SK-N-SH treated with all-trans-retinoic acid at 6 μM for 48 hours (cell line): Measurements from ENCODE around the gene ARHGAP28.

ENCODE experiments used
- ATAC-seq: fragments of 200-7000 bp; cut with Tn5 transposase; 3 replicates; pipeline ENCODE4 v1.9.1; 2020; ENCODE audit warnings: mild to moderate bottlenecking, moderate library complexity
- ARNTL ChIP-seq: fragments of 450-650 bp; formaldehyde crosslinking; IDR thresholded peaks from 2 replicates; pipeline ENCODE4 v1.5.0; 2020; ENCODE audit warnings: low read depth, mild to moderate bottlenecking, moderate library complexity, borderline replicate concordance
- CREB5 ChIP-seq: fragments of 250-450 bp; sonication (Bioruptor Pico); IDR thresholded peaks from 2 replicates; pipeline ENCODE4 v1.5.1; 2020; ENCODE audit warnings: low read depth, mild to moderate bottlenecking, moderate library complexity
- CSDC2 ChIP-seq: fragments of 250-450 bp; sonication (Bioruptor Pico); IDR thresholded peaks from 2 replicates; pipeline ENCODE4 v1.5.0; 2020; ENCODE audit warnings: mild to moderate bottlenecking, moderate library complexity
- CSRNP3 ChIP-seq: fragments of 250-450 bp; sonication (Bioruptor Pico); IDR thresholded peaks from 2 replicates; pipeline ENCODE4 v1.5.1; 2021; ENCODE audit warnings: mild to moderate bottlenecking, moderate library complexity
- ESRRG ChIP-seq: fragments of 250-450 bp; sonication (Bioruptor Pico); IDR thresholded peaks from 2 replicates; pipeline ENCODE4 v1.6.1; 2021; ENCODE audit warnings: mild to moderate bottlenecking
- GLIS3 ChIP-seq: fragments of 250-450 bp; sonication (Bioruptor Pico); IDR thresholded peaks from 2 replicates; pipeline ENCODE4 v1.5.0; 2020; ENCODE audit warnings: mild to moderate bottlenecking, moderate library complexity
- ISL1 ChIP-seq: fragments of 250-450 bp; sonication (Bioruptor Pico); IDR thresholded peaks from 2 replicates; pipeline ENCODE4 v2.1.2; 2022; ENCODE audit warnings: mild to moderate bottlenecking, moderate library complexity
- OSR1 ChIP-seq: fragments of 250-450 bp; sonication (Bioruptor Pico); IDR thresholded peaks from 2 replicates; pipeline ENCODE4 v1.8.0; 2022; ENCODE audit warnings: moderate library complexity, mild to moderate bottlenecking, inconsistent platforms
- PATZ1 ChIP-seq: fragments of 250-450 bp; sonication (Bioruptor Pico); IDR thresholded peaks from 2 replicates; pipeline ENCODE4 v1.8.0; 2020; ENCODE audit warnings: mild to moderate bottlenecking, moderate library complexity, borderline replicate concordance
- POU6F1 ChIP-seq: fragments of 250-450 bp; sonication (Bioruptor Pico); IDR thresholded peaks from 2 replicates; pipeline ENCODE4 v1.8.0; 2021; ENCODE audit warnings: low read depth, mild to moderate bottlenecking, moderate library complexity, borderline replicate concordance
- PPARA ChIP-seq: fragments of 250-450 bp; sonication (Bioruptor Pico); IDR thresholded peaks from 2 replicates; pipeline ENCODE4 v1.5.0; 2020; ENCODE audit warnings: mild to moderate bottlenecking, borderline replicate concordance
- RARB ChIP-seq: fragments of 250-450 bp; sonication (Bioruptor Pico); IDR thresholded peaks from 2 replicates; pipeline ENCODE4 v1.8.0; 2021; ENCODE audit warnings: mild to moderate bottlenecking, moderate library complexity
- SNAI2 ChIP-seq: fragments of 250-450 bp; sonication (Bioruptor Pico); IDR thresholded peaks from 2 replicates; pipeline ENCODE4 v1.5.0; 2020; ENCODE audit warnings: mild to moderate bottlenecking, moderate library complexity
- TCF4 ChIP-seq: fragments of 250-450 bp; sonication (Bioruptor Pico); IDR thresholded peaks from 2 replicates; pipeline ENCODE4 v1.8.0; 2021; ENCODE audit warnings: mild to moderate bottlenecking, moderate library complexity, borderline replicate concordance
- TOX ChIP-seq: fragments of 250-450 bp; sonication (Bioruptor Pico); IDR thresholded peaks from 2 replicates; pipeline ENCODE4 v1.8.0; 2021; ENCODE audit warnings: mild to moderate bottlenecking, moderate library complexity, borderline replicate concordance
- TSHZ2 ChIP-seq: fragments of 250-450 bp; sonication (Bioruptor Pico); IDR thresholded peaks from 2 replicates; pipeline ENCODE4 v1.5.0; 2020; ENCODE audit warnings: mild to moderate bottlenecking, moderate library complexity
- ZC3H10 ChIP-seq: fragments of 250-450 bp; sonication (Bioruptor Pico); IDR thresholded peaks from 2 replicates; pipeline ENCODE4 v1.5.1; 2021; ENCODE audit warnings: mild to moderate bottlenecking, moderate library complexity
- ZFP3 ChIP-seq: fragments of 250-450 bp; sonication (Bioruptor Pico); IDR thresholded peaks from 2 replicates; pipeline ENCODE4 v1.5.0; 2020; ENCODE audit warnings: mild to moderate bottlenecking, moderate library complexity
- ZFP30 ChIP-seq: fragments of 450-650 bp; formaldehyde crosslinking; IDR thresholded peaks from 2 replicates; pipeline ENCODE4 v1.5.0; 2022; ENCODE audit warnings: mild to moderate bottlenecking, moderate library complexity
- ZNF565 ChIP-seq: fragments of 450-650 bp; formaldehyde crosslinking; conservative IDR thresholded peaks from 2 replicates; pipeline ENCODE4 v1.5.0; 2020; ENCODE audit warnings: low read depth, mild to moderate bottlenecking, moderate library complexity
- ZNF70 ChIP-seq: fragments of 450-650 bp; formaldehyde crosslinking; IDR thresholded peaks from 2 replicates; pipeline ENCODE4 v1.5.0; 2020; ENCODE audit warnings: mild to moderate bottlenecking, moderate library complexity
- ZNF8 ChIP-seq: fragments of 450-650 bp; formaldehyde crosslinking; IDR thresholded peaks from 2 replicates; pipeline ENCODE4 v1.5.0; 2020; ENCODE audit warnings: mild to moderate bottlenecking, moderate library complexity

Gene ARHGAP28

GRCh38 chr18:6748241-6748640 is 18.7 kb downstream of the ARHGAP28 start:
- no peak for TF ChIP-seq TSHZ2 (CRISPR knock-in tag)
- no peak for TF ChIP-seq ZFP3
- TF ChIP-seq CSDC2 (CRISPR knock-in tag), result no peak
- TF ChIP-seq SNAI2 (CRISPR knock-in tag), result no peak
- TF ChIP-seq TCF4 (CRISPR knock-in tag), result no peak
- TF ChIP-seq CREB5 (CRISPR knock-in tag), result no peak
- TF ChIP-seq GLIS3 (CRISPR knock-in tag), result no peak
- TF ChIP-seq ZFP30 (CRISPR knock-in tag), result no peak
- TF ChIP-seq POU6F1 (CRISPR knock-in tag), result no peak
- no peak for TF ChIP-seq RARB (CRISPR knock-in tag)
- no peak for TF ChIP-seq ISL1 (CRISPR knock-in tag)
- TF ChIP-seq PATZ1, result no peak
- no peak for TF ChIP-seq ARNTL (CRISPR knock-in tag)
- no peak for TF ChIP-seq ZNF8 (CRISPR knock-in tag)
- no peak for TF ChIP-seq ZNF565 (CRISPR knock-in tag)
- TF ChIP-seq OSR1 (CRISPR knock-in tag), result no peak
- no peak for TF ChIP-seq ZC3H10 (CRISPR knock-in tag)
- no peak for TF ChIP-seq ESRRG (CRISPR knock-in tag)
- TF ChIP-seq ZNF70 (CRISPR knock-in tag), result no peak
- no peak for TF ChIP-seq CSRNP3 (CRISPR knock-in tag)
- TF ChIP-seq, all 23 proteins: peak for 0
- ATAC-seq, result peak; percentile 25

- TF ChIP-seq SNAI2 (CRISPR knock-in tag) (no peak), OSR1 (CRISPR knock-in tag) (no peak), PATZ1 (no peak), ARNTL (CRISPR knock-in tag) (no peak), ZNF8 (CRISPR knock-in tag) (no peak), RARB (CRISPR knock-in tag) (no peak), GLIS3 (CRISPR knock-in tag) (no peak), TOX (no peak), CSDC2 (CRISPR knock-in tag) (no peak), PPARA (CRISPR knock-in tag) (no peak), ZFP3 (no peak), CREB5 (CRISPR knock-in tag) (no peak), ZFP30 (CRISPR knock-in tag) (no peak), ISL1 (CRISPR knock-in tag) (no peak), ESRRG (CRISPR knock-in tag) (no peak), CSRNP3 (CRISPR knock-in tag) (no peak)
- no peak for ATAC-seq
These were observed 20.9 kb downstream of the ARHGAP28 start for GRCh38 chr18:6750411-6750810.
